Large intestine (tissue), 3 donors: ENCODE measurements around the gene OR52A1. TPM values are rescaled to one million over a fixed set of nuclear protein-coding genes. Genes with fewer than 3 reads are reported as not detected.
"Not testable (repeated sequence)": the region's sequence is repeated elsewhere in the genome, so short reads cannot be mapped to it uniquely, and the experiment has no call there.

Experiments used
- DNase-seq, 2 donors: peaks; one replicate each; pipeline versions ENCODE4 v3.0.0 to v3.0.0-alpha.2; 2013
- H3K27ac ChIP-seq: one replicate; pipeline ENCODE4 v1.5.1; 2013; ENCODE audit warnings: low read length
- H3K27me3 ChIP-seq: 2 replicates; pipeline ENCODE4 v1.6.1; 2013; ENCODE audit warnings: low read length; ENCODE audit not compliant: control insufficient read depth, insufficient read depth
- H3K36me3 ChIP-seq: 2 replicates; pipeline ENCODE4 v1.6.1; 2013; ENCODE audit warnings: low read length; ENCODE audit not compliant: control insufficient read depth, insufficient read depth
- H3K4me1 ChIP-seq: one replicate; pipeline ENCODE4 v1.6.1; 2013; ENCODE audit warnings: low read length; ENCODE audit not compliant: control insufficient read depth, insufficient read depth
- H3K4me3 ChIP-seq: one replicate; pipeline ENCODE4 v1.5.1; 2013; ENCODE audit warnings: low read length
- H3K9me3 ChIP-seq: one replicate; pipeline ENCODE4 v1.6.1; 2013; ENCODE audit warnings: mild to moderate bottlenecking, low read depth, low read length, moderate library complexity; ENCODE audit not compliant: control insufficient read depth
- WGBS: methylation state at CpG from one replicate; pipeline ENCODE4 v1.1.5; 2013; ENCODE audit warnings: low lambda C conversion rate; ENCODE audit not compliant: insufficient coverage; 5-methylcytosine and 5-hydroxymethylcytosine counted together
- polyA plus RNA-seq: library from polyadenylated mRNA; unstranded; fragments of 120-200 nt; gene quantifications from one replicate; pipeline ENCODE4 v1.2.1, GENCODE V29; 2013

The OR52A1 gene
- polyA plus RNA-seq, 1 donor: not detected

GRCh38 chr11:5171856-5172255, 17.3 kb upstream of the OR52A1 start:
- no CpG with 5 or more reads among the region's 2 CpGs for WGBS
- DNase-seq: no peak
- H3K36me3 ChIP-seq: no peaks in the 10 kb centered on the region
- no peak overlapping the region for H3K4me3 ChIP-seq
- no peaks in the 10 kb centered on the region for H3K4me1 ChIP-seq
- no peaks in the 10 kb centered on the region for H3K9me3 ChIP-seq
- no peaks in the 10 kb centered on the region for H3K27me3 ChIP-seq
- H3K27ac ChIP-seq: no peak overlapping the region

GRCh38 chr11:5165898-5166297, 11.3 kb upstream of the OR52A1 start:
- H3K27ac ChIP-seq, H3K27me3 ChIP-seq, DNase-seq, H3K4me1 ChIP-seq, H3K9me3 ChIP-seq, H3K36me3 ChIP-seq, H3K4me3 ChIP-seq: not testable (repeated sequence)

GRCh38 chr11:5164807-5165206, 10.2 kb upstream of the OR52A1 start:
- 25% methylated on average over 2 of the region's 6 CpGs for WGBS
- not testable (repeated sequence) for H3K9me3 ChIP-seq, H3K4me3 ChIP-seq, H3K4me1 ChIP-seq, H3K27me3 ChIP-seq, H3K36me3 ChIP-seq, DNase-seq, H3K27ac ChIP-seq

DNA sequence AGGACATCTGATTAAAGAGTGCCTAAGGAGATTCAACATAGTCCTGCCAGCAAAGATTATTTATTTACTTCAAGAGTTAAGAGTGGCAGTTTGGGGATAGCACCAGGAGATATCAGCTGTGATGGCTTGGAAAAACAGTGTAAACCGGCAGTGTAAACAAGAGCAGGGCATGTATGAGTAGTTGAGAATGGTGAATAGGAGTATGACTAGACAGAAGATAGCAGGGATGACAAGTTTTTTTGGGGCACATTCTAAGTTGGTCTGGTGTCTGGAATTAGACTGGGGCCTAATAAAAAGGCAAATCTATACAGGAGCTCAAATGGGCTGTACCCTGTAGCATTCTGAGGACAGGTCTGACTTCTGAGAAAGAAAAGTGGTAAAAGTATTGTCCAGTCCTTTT, 6.5 kb upstream of the OR52A1 start:
- WGBS: no CpG with 5 or more reads among the region's 1 CpG

DNA sequence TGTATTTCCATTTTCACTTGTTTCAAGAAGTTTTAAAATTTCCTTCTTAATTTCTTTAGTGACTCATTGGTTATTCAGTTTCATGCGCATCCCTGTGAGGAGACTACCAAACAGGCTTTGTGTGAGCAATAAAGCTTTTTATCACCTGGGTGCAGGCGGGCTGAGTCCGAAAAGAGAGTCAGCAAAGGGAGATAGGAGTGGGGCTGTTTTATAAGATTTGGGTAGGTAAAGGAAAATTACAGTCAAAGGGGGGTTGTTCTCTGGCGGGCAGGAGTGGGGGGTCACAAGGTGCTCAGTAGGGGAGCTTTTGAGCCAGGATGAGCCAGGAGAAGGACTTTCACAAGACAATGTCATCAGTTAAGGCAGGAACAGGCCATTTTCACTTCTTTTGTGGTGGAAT, 5.7 kb upstream of the OR52A1 start:
- not testable (repeated sequence) for H3K4me3 ChIP-seq, H3K27me3 ChIP-seq, H3K27ac ChIP-seq, DNase-seq, H3K9me3 ChIP-seq, H3K4me1 ChIP-seq, H3K36me3 ChIP-seq
- WGBS: no CpG with 5 or more reads among the region's 4 CpGs

More for the DNA sequence above, 6.5 kb upstream of the OR52A1 start:
- H3K36me3 ChIP-seq, H3K9me3 ChIP-seq, H3K27me3 ChIP-seq, DNase-seq, H3K4me3 ChIP-seq, H3K4me1 ChIP-seq, H3K27ac ChIP-seq: not testable (repeated sequence)

- no peak overlapping the region for H3K27ac ChIP-seq
- H3K36me3 ChIP-seq: no peaks in the 10 kb centered on the region
- no peaks in the 10 kb centered on the region for H3K27me3 ChIP-seq
- DNase-seq: no peak
- no peak overlapping the region for H3K4me3 ChIP-seq
- H3K4me1 ChIP-seq: no peaks in the 10 kb centered on the region
- H3K9me3 ChIP-seq: no peaks in the 10 kb centered on the region
Observed at GRCh38 chr11:5159806-5160205, 5.2 kb upstream of the OR52A1 start.

DNA sequence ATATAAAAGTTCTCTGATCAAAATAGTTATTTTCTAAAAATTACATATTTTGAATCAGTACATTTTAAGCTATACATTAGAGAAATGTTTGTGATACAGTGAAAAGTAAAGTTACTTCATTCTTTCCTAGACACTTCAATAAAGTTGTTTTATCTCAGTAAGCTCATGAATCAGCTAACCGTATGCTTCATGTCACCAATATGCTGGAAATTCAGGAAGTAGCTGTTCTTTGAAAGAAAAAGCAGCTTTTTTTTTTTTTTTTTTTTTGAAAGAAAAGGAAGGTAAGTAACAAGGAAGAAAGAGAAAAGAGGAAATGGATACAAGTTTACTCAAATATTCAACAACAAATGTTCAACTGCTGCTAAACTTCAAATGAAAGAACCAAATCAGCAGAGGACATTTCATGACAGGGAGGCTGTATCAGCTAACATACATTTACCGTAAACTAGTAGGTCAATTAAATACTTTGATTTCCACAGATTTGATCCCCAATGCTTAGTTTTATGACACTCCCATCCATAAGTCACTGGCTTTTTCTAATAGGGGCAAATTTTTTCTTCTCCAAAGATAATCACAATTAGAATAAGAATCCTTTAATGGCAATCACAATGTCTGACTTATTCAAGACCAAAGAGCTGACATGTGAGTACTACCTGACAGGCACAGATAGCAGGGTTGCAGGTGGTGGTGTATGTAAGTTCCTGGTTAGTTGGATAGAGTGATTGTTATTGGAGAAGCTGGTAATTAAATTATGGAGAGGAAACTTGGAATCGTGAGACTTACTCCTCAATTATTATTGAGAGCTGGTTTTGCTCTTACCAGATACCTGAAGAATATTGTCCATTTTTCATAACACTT, 754 bp downstream of the OR52A1 start:
- Histone ChIP-seq H3K27me3 (no peaks in the 10 kb centered on the region), H3K4me3 (no peak overlapping the region), H3K27ac (no peak overlapping the region), H3K9me3 (no peaks in the 10 kb centered on the region), H3K4me1 (no peaks in the 10 kb centered on the region), H3K36me3 (no peaks in the 10 kb centered on the region)
- no peak for DNase-seq
- 80% methylated on average over 1 of the region's 3 CpGs for WGBS

DNA sequence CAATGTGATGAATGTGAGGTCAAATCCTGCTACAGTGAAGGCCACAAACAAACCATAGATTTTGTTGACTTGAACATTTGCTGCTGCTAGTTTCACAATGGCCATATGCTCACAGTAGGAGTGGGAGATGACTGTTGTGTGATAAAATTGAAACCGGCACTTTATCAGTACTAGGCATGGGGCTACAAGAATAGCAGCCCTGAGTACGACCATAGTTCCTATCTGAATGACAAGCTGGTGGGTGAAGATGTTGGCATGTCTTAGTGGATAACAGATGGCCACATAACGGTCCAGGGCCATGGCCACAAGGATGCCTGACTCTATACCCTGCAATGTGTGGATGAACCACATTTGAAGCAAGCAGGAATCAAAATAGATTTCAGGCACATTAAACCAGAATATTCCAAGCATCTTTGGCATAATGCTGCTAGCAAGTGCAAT, 2.8 kb downstream of the OR52A1 start:
- H3K4me1 ChIP-seq: no peaks in the 10 kb centered on the region
- no peak for DNase-seq
- no peak overlapping the region for H3K4me3 ChIP-seq
- no peaks in the 10 kb centered on the region for H3K27me3 ChIP-seq
- no peaks in the 10 kb centered on the region for H3K9me3 ChIP-seq
- no peak overlapping the region for H3K27ac ChIP-seq
- WGBS: no CpG with 5 or more reads among the region's 3 CpGs
- H3K36me3 ChIP-seq: no peaks in the 10 kb centered on the region

- not testable (repeated sequence) for H3K27ac ChIP-seq, H3K4me3 ChIP-seq, H3K36me3 ChIP-seq, H3K4me1 ChIP-seq, H3K9me3 ChIP-seq, DNase-seq, H3K27me3 ChIP-seq
- no CpG with 5 or more reads among the region's 21 CpGs for WGBS
Observed at GRCh38 chr11:5144206-5144605, 10.4 kb downstream of the OR52A1 start.

DNA sequence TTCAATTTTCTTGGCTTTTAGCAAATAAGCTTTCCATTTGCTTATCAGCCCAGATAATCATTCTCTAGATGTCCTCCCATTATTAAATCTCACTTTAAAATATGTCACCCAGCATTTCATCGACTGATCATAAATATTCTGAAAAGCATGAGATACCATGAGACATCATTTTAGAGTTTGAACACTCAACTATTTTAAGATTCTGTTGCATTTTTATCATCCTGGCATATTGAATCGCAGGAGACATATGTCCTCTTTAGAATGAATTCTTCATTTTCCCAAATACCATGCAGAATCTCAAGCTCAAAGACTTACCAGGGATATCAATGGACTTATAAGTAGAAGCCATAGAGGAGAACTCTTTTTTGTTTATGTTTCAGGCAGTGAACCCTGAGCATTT, 16.6 kb downstream of the OR52A1 start, which contains the start of gene OR52A5:
TSS of gene OR52A5 (minus strand) at position 361 of the 400 bp plus-strand sequence. CDS start 5,714 bp downstream, outside the sequence.
- H3K27ac ChIP-seq: no peak within 1 kb of the TSS
- DNase-seq: no peak
- WGBS: 100% methylated on average over 1 of the region's 2 CpGs

GRCh38 chr11:5137014-5137413, 17.5 kb downstream of the OR52A1 start:
- DNase-seq: no peak
- H3K27me3 ChIP-seq: no peaks in the 10 kb centered on the region
- H3K27ac ChIP-seq: no peak overlapping the region
- H3K36me3 ChIP-seq: no peaks in the 10 kb centered on the region
- H3K4me1 ChIP-seq: no peaks in the 10 kb centered on the region
- H3K9me3 ChIP-seq: no peaks in the 10 kb centered on the region
- WGBS: no CpG with 5 or more reads among the region's 1 CpG
- no peak overlapping the region for H3K4me3 ChIP-seq

More for the DNA sequence above, 16.6 kb downstream of the OR52A1 start, which contains the start of gene OR52A5:
- H3K4me3 ChIP-seq: no peak within 1 kb of the TSS
- H3K36me3 ChIP-seq: no peaks in the 10 kb centered on the region
- no peaks in the 10 kb centered on the region for H3K4me1 ChIP-seq
- no peaks in the 10 kb centered on the region for H3K27me3 ChIP-seq
- H3K9me3 ChIP-seq: no peaks in the 10 kb centered on the region
